ENCODE data around the gene ATXN7L1. TPM values are rescaled to one million over a fixed set of nuclear protein-coding genes. Genes with fewer than 3 reads are reported as not detected.

ATXN7L1 gene
- total and polyA plus RNA-seq, 4 donors = 7.1 to 11.0 (median 8.5) TPM

Other genes with a start within 250 kb of the ATXN7L1 start
- 10 to 100 TPM in 1 of 2 donors, 1 to 10 TPM in 1; 9.0 to 13.6 TPM for gene CDHR3, start 86.7 kb upstream of the ATXN7L1 start, total RNA-seq
- 10 to 100 TPM; 22.4 to 27.3 TPM for gene CDHR3, start 86.7 kb upstream of the ATXN7L1 start, polyA plus RNA-seq (ENCODE audit: insufficient read length in 2 of 2)
- 10 to 100 TPM; 40.4 to 53.6 TPM for gene SYPL1, start 235.7 kb upstream of the ATXN7L1 start, total RNA-seq
- 10 to 100 TPM; 44.3 to 45.7 TPM for gene SYPL1, start 235.7 kb upstream of the ATXN7L1 start, polyA plus RNA-seq (ENCODE audit: insufficient read length in 2 of 2)

Measured in spinal cord (tissue), 4 donors.